ENCODE results near the gene RBM24. TPM values are rescaled to one million over a fixed set of nuclear protein-coding genes. Genes with fewer than 3 reads are reported as not detected.

The RBM24 gene
- total RNA-seq, result 10.1 to 13.1 TPM (median 10.8 TPM) in 3 replicates
- long read RNA-seq, transcript RBM24-202 (4 exons, 2,703 nt), result major isoform, 37 of 39 reads
- long read RNA-seq, partial matches to known transcripts, result 0 of 39 reads
- long read RNA-seq, other reads (novel, unspliced or antisense), result 1 of 39 reads

- H3K27ac Mint-ChIP-seq (ENCODE audit: unreplicated experiment), result peak within 1 kb of the TSS; percentile 75
- H3K36me3 Mint-ChIP-seq (ENCODE audit: low read depth), result peaks cover 9% of the 10 kb centered on the region
- no peaks in the 10 kb centered on the region for H3K27me3 Mint-ChIP-seq (ENCODE audit: low read depth)
- peak; percentile 73 for TF ChIP-seq CTCF (IDR thresholded peaks at IDR 0.05)
- H3K4me3 Mint-ChIP-seq (ENCODE audit: unreplicated experiment), result peak within 1 kb of the TSS; percentile 96
- H3K4me1 Mint-ChIP-seq (ENCODE audit: low read depth), result peaks cover 38% of the 10 kb centered on the region
- H3K9me3 Mint-ChIP-seq (ENCODE audit: low read depth), result no peaks in the 10 kb centered on the region
- DNase-seq (ENCODE audit: low spot score), result no peak
Measured at GRCh38 chr6:17281100-17281496, at the start of gene RBM24. RBM24 (plus strand) TSS chr6:17281361; CDS start chr6:17281582, 221 bp downstream.

GRCh38 chr6:17233531-17233930 lies 47.6 kb upstream of the RBM24 start:
- no peak for TF ChIP-seq CTCF (IDR thresholded peaks at IDR 0.05)
- H3K27me3 Mint-ChIP-seq (ENCODE audit: low read depth), result no peaks in the 10 kb centered on the region
- no peak overlapping the region for H3K4me3 Mint-ChIP-seq (ENCODE audit: unreplicated experiment)
- peaks cover 14% of the 10 kb centered on the region for H3K4me1 Mint-ChIP-seq (ENCODE audit: low read depth)
- no peaks in the 10 kb centered on the region for H3K36me3 Mint-ChIP-seq (ENCODE audit: low read depth)
- DNase-seq (ENCODE audit: low spot score), result no peak
- H3K9me3 Mint-ChIP-seq (ENCODE audit: low read depth), result peaks cover 6% of the 10 kb centered on the region
- H3K27ac Mint-ChIP-seq (ENCODE audit: unreplicated experiment), result no peak overlapping the region

GRCh38 chr6:17237246-17237645 lies 43.9 kb upstream of the RBM24 start:
- H3K27ac Mint-ChIP-seq (ENCODE audit: unreplicated experiment), result no peak overlapping the region
- no peak for TF ChIP-seq CTCF (IDR thresholded peaks at IDR 0.05)
- peaks cover 2% of the 10 kb centered on the region for H3K27me3 Mint-ChIP-seq (ENCODE audit: low read depth)
- peaks cover 2% of the 10 kb centered on the region for H3K36me3 Mint-ChIP-seq (ENCODE audit: low read depth)
- H3K4me3 Mint-ChIP-seq (ENCODE audit: unreplicated experiment), result no peak overlapping the region
- peaks cover 10% of the 10 kb centered on the region for H3K4me1 Mint-ChIP-seq (ENCODE audit: low read depth)
- H3K9me3 Mint-ChIP-seq (ENCODE audit: low read depth), result peaks cover 17% of the 10 kb centered on the region
- no peak for DNase-seq (ENCODE audit: low spot score)

GRCh38 chr6:17239260-17239659 lies 41.9 kb upstream of the RBM24 start:
- Mint-ChIP-seq H3K27ac (ENCODE audit: unreplicated experiment) (no peak overlapping the region), H3K36me3 (ENCODE audit: low read depth) (peaks cover 2% of the 10 kb centered on the region), H3K9me3 (ENCODE audit: low read depth) (peaks cover 11% of the 10 kb centered on the region), H3K4me3 (ENCODE audit: unreplicated experiment) (no peak overlapping the region), H3K4me1 (ENCODE audit: low read depth) (peaks cover 10% of the 10 kb centered on the region), H3K27me3 (ENCODE audit: low read depth) (peaks cover 3% of the 10 kb centered on the region)
- no peak for TF ChIP-seq CTCF (IDR thresholded peaks at IDR 0.05)
- no peak for DNase-seq (ENCODE audit: low spot score)

GRCh38 chr6:17240803-17241500 lies 40.2 kb upstream of the RBM24 start:
- no peak for TF ChIP-seq CTCF (IDR thresholded peaks at IDR 0.05)
- Mint-ChIP-seq H3K27ac (ENCODE audit: unreplicated experiment) (no peak overlapping the region), H3K9me3 (ENCODE audit: low read depth) (peaks cover 21% of the 10 kb centered on the region), H3K4me3 (ENCODE audit: unreplicated experiment) (no peak overlapping the region), H3K36me3 (ENCODE audit: low read depth) (peaks cover 2% of the 10 kb centered on the region), H3K4me1 (ENCODE audit: low read depth) (peaks cover under 1% of the 10 kb centered on the region), H3K27me3 (ENCODE audit: low read depth) (peaks cover 5% of the 10 kb centered on the region)
- DNase-seq (ENCODE audit: low spot score), result no peak

Data from chondrocyte (in vitro differentiated cells).